NCI-H2081 treated with DMSO at 0.1 percent for 48 hours (cell line): ENCODE data around the gene DMRTA1.
A peak's percentile ranks its signal among the peaks of the same experiment; 100 is the strongest.
"Not testable (repeated sequence)": the region's sequence is repeated elsewhere in the genome, so short reads cannot be mapped to it uniquely, and the experiment has no call there.

ENCODE experiments used
- DNase-seq: peaks from one replicate; lab custom pipeline; 2025; lab: John Stamatoyannopoulos, UW

DMRTA1 gene

GRCh38 chr9:22463205-22463604, 16.6 kb downstream of the DMRTA1 start:
- no peak for DNase-seq

- DNase-seq = peak; percentile 33
Measured at GRCh38 chr9:22469928-22470544, 23.4 kb downstream of the DMRTA1 start.

- DNase-seq = no peak
Measured at GRCh38 chr9:22481566-22481965, 34.9 kb downstream of the DMRTA1 start.

- peak; percentile 5 for DNase-seq
Measured at GRCh38 chr9:22483528-22484070, 37.0 kb downstream of the DMRTA1 start.

GRCh38 chr9:22496197-22496596, 49.6 kb downstream of the DMRTA1 start:
- not testable (repeated sequence) for DNase-seq
